SH-SY5Y (cell line): ENCODE results near the gene PPP1R7.

Experiments
- GATA2 ChIP-seq: IDR thresholded peaks from 2 replicates; pipeline ENCODE4 v1.6.1; 2011; ENCODE audit warnings: mild to moderate bottlenecking, low read depth, low read length
- GATA3 ChIP-seq: IDR thresholded peaks from 2 replicates; pipeline ENCODE4 v1.6.1; 2011; ENCODE audit warnings: low read depth, mild to moderate bottlenecking, low read length, moderate library complexity

GRCh38 chr2:241111440-241111805 lies 38.8 kb upstream of the PPP1R7 start:
- TF ChIP-seq GATA3 (no peak), GATA2 (no peak)
